A549 (cell line): ENCODE results near the gene GAP43. TPM values are rescaled to one million over a fixed set of nuclear protein-coding genes. Genes with fewer than 3 reads are reported as not detected.

Source experiments
- ATAC-seq, 2 experiments: fragments of 200-7000 bp in 1 of 2; fragments of >200 bp in 1 of 2; cut with Nextera tagmentation in 1 of 2; cut with Tn5 transposase in 1 of 2; 3 replicates each; pipeline versions ENCODE4 v1.8.0 to v1.9.1; 2018 to 2020; ENCODE audit warnings: mild to moderate bottlenecking in 1 of 2, moderate library complexity in 1 of 2
- CTCF ChIA-PET: fragments of 300-600 bp; sonication (Branson Sonifier 250); formaldehyde crosslinking; extraction: SDS; loops from one replicate; lab custom pipeline; 2021; ENCODE audit warnings: antibody characterized with exemption, inconsistent platforms; lab: Yijun Ruan, JAX
- POLR2A ChIA-PET: fragments of 350-600 bp; formaldehyde crosslinking; extraction: SDS; loops from one replicate; lab custom pipeline; 2021; ENCODE audit warnings: antibody characterized with exemption, inconsistent platforms; lab: Yijun Ruan, JAX
- DNase-seq, 2 experiments: peaks; one replicate each; pipeline versions ENCODE4 v3.0.0 to v3.0.0-alpha.2; 2011 to 2016; ENCODE audit warnings: low read depth in 1 of 2, low spot score in 1 of 2
- FAIRE-seq: peaks from 2 replicates; lab custom pipeline; 2011; peaks lifted over from hg19 to GRCh38; lab: Jason Lieb, UNC
- H3K27ac ChIP-seq, 2 experiments: fragments of >200 bp; sonication (Bioruptor Twin); formaldehyde crosslinking; 3 replicates each; pipeline ENCODE4 v1.5.1; 2016 to 2017
- H3K4me1 ChIP-seq: fragments of >200 bp; sonication (Bioruptor Twin); formaldehyde crosslinking; 3 replicates; pipeline ENCODE4 v1.6.1; 2016
- H3K4me2 ChIP-seq: fragments of >200 bp; sonication (Bioruptor Twin); formaldehyde crosslinking; 3 replicates; pipeline ENCODE4 v1.6.1; 2016
- H3K4me3 ChIP-seq: fragments of >200 bp; sonication (Bioruptor Twin); formaldehyde crosslinking; 3 replicates; pipeline ENCODE4 v1.5.1; 2016
- H3K9me3 ChIP-seq: fragments of >200 bp; sonication (Bioruptor Twin); formaldehyde crosslinking; 3 replicates; pipeline ENCODE4 v1.6.1; 2016
- CBX8 ChIP-seq: fragments of 200-600 bp; sonication (generic); IDR thresholded peaks from 2 replicates; pipeline ENCODE4 v1.6.1; 2016
- ESRRA ChIP-seq: fragments of 150-350 bp; IDR thresholded peaks from 2 replicates; pipeline ENCODE4 v1.6.1; 2014; ENCODE audit warnings: mild to moderate bottlenecking, low read length, borderline replicate concordance
- FOXS1 ChIP-seq: fragments of 250-450 bp; sonication (Bioruptor Pico); IDR thresholded peaks from 2 replicates; pipeline ENCODE4 v1.5.0; 2020; ENCODE audit warnings: mild to moderate bottlenecking, moderate library complexity
- GATA3 ChIP-seq: IDR thresholded peaks from 2 replicates; pipeline ENCODE4 v1.6.1; 2012; ENCODE audit warnings: borderline replicate concordance
- HOXA7 ChIP-seq: fragments of 250-450 bp; sonication (Bioruptor Pico); IDR thresholded peaks from 2 replicates; pipeline ENCODE4 v1.5.0; 2020; ENCODE audit warnings: mild to moderate bottlenecking, moderate library complexity
- HOXB13 ChIP-seq: fragments of 250-450 bp; sonication (Bioruptor Pico); IDR thresholded peaks from 2 replicates; pipeline ENCODE4 v1.5.0; 2020; ENCODE audit warnings: low read depth, mild to moderate bottlenecking, moderate library complexity
- MAZ ChIP-seq: fragments of 150-350 bp; IDR thresholded peaks from 2 replicates; pipeline ENCODE4 v1.6.1; 2014; ENCODE audit warnings: antibody characterized with exemption, low read depth, low read length, borderline replicate concordance
- PHF8 ChIP-seq: fragments of 200-600 bp; sonication (generic); IDR thresholded peaks from 2 replicates; pipeline ENCODE4 v1.6.1; 2016; ENCODE audit warnings: low read depth, mild to moderate bottlenecking, antibody characterized with exemption, moderate library complexity, borderline replicate concordance
- POLR2A ChIP-seq: IDR thresholded peaks from 2 replicates; pipeline ENCODE4 v1.6.1; 2012; ENCODE audit warnings: mild to moderate bottlenecking, low read length
- RCOR1 ChIP-seq: fragments of 150-350 bp; IDR thresholded peaks from 2 replicates; pipeline ENCODE4 v1.6.1; 2014; ENCODE audit warnings: antibody characterized with exemption, low read length, low read depth
- RFX5 ChIP-seq: fragments of 450-650 bp; IDR thresholded peaks from 2 replicates; pipeline ENCODE4 v1.7.1; 2014; ENCODE audit warnings: antibody characterized with exemption, mild to moderate bottlenecking, moderate library complexity
- SMC3 ChIP-seq: fragments of >200 bp; sonication (Bioruptor Twin); formaldehyde crosslinking; IDR thresholded peaks from 3 replicates; pipeline ENCODE4 v1.6.1; 2018; ENCODE audit warnings: inconsistent platforms
- SREBF2 ChIP-seq: fragments of 450-650 bp; IDR thresholded peaks from 2 replicates; pipeline ENCODE4 v1.6.1; 2014; ENCODE audit warnings: mild to moderate bottlenecking, moderate library complexity
- TFCP2L1 ChIP-seq: fragments of 250-450 bp; sonication (Bioruptor Pico); IDR thresholded peaks from 2 replicates; pipeline ENCODE4 v1.5.0; 2021; ENCODE audit warnings: mild to moderate bottlenecking
- WGBS: methylation state at CpG from one replicate; pipeline ENCODE4 v1.1.6; 2017; ENCODE audit errors: missing lambda C conversion rate; 5-methylcytosine and 5-hydroxymethylcytosine counted together
- polyA plus RNA-seq, 4 experiments: library from polyadenylated mRNA; depleted of rRNA in 3 of 4; stranded (reverse); fragments of >200 nt; fragmentation: RNase III in 1 of 4; extraction: RNeasy Plus Mini Kit Qiagen cat#74134 plus additional on column Dnase treatment in 1 of 4; gene quantifications; 2 replicates in 3 of 4; 3 replicates in 1 of 4; pipeline ENCODE4 v1.2.3, GENCODE V29; 2011 to 2017
- TF ChIP-seq, protein P1 (sequence below): IDR thresholded peaks from 2 replicates; pipeline ENCODE4 v1.6.1; 2012
- TF ChIP-seq, protein P2 (sequence below): fragments of 250-450 bp; sonication (Bioruptor Pico); IDR thresholded peaks from 2 replicates; pipeline ENCODE4 v1.5.0; 2021; ENCODE audit warnings: mild to moderate bottlenecking, moderate library complexity, borderline replicate concordance
- TF ChIP-seq, protein P3 (sequence below): fragments of >200 bp; sonication (Bioruptor Twin); formaldehyde crosslinking; IDR thresholded peaks from 3 replicates; pipeline ENCODE4 v1.5.1; 2016
- TF ChIP-seq, protein P4 (sequence below): fragments of 150-350 bp; IDR thresholded peaks from 2 replicates; pipeline ENCODE4 v1.6.1; 2014; ENCODE audit warnings: low read depth, mild to moderate bottlenecking, low read length
- TF ChIP-seq, protein P5 (sequence below): IDR thresholded peaks from 2 replicates; pipeline ENCODE4 v1.6.1; 2012

Gene GAP43
- polyA plus RNA-seq, 2 of the 4 experiments (the other 2 are of a cell fraction), result not detected

DNA sequence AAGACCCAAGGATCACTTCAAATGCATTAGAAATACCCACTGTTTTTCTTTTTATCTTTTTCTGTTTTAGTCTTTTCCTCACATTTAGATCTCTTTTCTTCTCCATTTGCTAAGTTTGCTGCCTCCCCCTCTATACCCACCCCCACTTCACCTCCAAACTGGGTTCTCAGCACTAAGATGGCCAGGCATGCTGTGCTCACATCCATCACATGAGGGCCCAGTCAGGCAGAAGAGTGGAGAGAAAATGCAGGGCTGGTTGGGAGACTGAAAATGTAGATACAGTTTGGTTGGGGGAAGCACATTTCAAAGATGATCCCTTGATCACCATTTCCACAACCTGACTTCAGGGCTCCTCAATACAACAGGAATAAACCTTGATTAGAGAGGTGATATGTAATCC is 8.7 kb downstream of the GAP43 start:
- ATAC-seq (no peak), DNase-seq (no peak), FAIRE-seq (no peak)
- H3K9me3 ChIP-seq, result no peaks in the 10 kb centered on the region
- no peaks in the 10 kb centered on the region for H3K4me1 ChIP-seq
- CTCF ChIA-PET, result no interaction called here
- POLR2A ChIA-PET, result no interaction called here
- no peak overlapping the region for H3K27ac ChIP-seq
- TF ChIP-seq GATA3 (no peak), CBX8 (no peak), SREBF2 (no peak), POLR2A (no peak), HOXA7 (CRISPR knock-in tag) (no peak), MAZ (no peak), PHF8 (no peak), RFX5 (no peak), HOXB13 (CRISPR knock-in tag) (no peak), RCOR1 (no peak), ESRRA (no peak), TFCP2L1 (CRISPR knock-in tag) (no peak)
- TF ChIP-seq, protein P1, sequence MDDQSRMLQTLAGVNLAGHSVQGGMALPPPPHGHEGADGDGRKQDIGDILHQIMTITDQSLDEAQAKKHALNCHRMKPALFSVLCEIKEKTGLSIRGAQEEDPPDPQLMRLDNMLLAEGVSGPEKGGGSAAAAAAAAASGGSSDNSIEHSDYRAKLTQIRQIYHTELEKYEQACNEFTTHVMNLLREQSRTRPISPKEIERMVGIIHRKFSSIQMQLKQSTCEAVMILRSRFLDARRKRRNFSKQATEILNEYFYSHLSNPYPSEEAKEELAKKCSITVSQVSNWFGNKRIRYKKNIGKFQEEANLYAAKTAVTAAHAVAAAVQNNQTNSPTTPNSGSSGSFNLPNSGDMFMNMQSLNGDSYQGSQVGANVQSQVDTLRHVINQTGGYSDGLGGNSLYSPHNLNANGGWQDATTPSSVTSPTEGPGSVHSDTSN, result no peak
- TF ChIP-seq, protein P2, sequence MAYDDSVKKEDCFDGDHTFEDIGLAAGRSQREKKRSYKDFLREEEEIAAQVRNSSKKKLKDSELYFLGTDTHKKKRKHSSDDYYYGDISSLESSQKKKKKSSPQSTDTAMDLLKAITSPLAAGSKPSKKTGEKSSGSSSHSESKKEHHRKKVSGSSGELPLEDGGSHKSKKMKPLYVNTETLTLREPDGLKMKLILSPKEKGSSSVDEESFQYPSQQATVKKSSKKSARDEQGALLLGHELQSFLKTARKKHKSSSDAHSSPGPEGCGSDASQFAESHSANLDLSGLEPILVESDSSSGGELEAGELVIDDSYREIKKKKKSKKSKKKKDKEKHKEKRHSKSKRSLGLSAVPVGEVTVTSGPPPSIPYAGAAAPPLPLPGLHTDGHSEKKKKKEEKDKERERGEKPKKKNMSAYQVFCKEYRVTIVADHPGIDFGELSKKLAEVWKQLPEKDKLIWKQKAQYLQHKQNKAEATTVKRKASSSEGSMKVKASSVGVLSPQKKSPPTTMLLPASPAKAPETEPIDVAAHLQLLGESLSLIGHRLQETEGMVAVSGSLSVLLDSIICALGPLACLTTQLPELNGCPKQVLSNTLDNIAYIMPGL, result no peak
- H3K4me2 ChIP-seq, result no peak overlapping the region
- H3K4me3 ChIP-seq, result no peak overlapping the region

DNA sequence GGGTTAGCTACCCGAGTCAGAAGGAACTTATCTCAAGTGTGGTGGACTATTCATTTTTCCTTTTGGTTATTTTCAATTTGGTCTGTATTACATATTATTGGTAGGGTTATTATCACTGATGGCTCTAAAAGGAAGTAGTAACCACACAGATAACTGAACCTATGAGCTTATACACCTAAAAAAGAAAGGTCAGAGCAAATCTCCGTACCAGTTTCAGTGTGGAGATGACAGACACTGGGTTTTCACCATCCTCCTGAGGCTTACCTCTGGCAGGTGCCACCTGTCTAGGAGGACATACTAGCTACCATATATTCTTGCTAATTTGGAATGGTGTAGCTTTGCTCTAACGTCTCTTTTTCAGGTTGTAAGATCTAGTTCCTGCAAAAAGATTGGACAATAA is 10.2 kb downstream of the GAP43 start:
- no peak overlapping the region for H3K4me3 ChIP-seq
- no peak for DNase-seq
- no peaks in the 10 kb centered on the region for H3K9me3 ChIP-seq
- FAIRE-seq, result no peak
- H3K27ac ChIP-seq, result no peak overlapping the region
- CTCF ChIA-PET, result interaction anchor here (0.8 kb wide), 1 partner anchor 15 kb away, joined by 3 read pairs; no protein-coding TSS in a partner anchor
- WGBS, result 10% methylated on average over 3 of the region's 3 CpGs
- TF ChIP-seq, protein P3, sequence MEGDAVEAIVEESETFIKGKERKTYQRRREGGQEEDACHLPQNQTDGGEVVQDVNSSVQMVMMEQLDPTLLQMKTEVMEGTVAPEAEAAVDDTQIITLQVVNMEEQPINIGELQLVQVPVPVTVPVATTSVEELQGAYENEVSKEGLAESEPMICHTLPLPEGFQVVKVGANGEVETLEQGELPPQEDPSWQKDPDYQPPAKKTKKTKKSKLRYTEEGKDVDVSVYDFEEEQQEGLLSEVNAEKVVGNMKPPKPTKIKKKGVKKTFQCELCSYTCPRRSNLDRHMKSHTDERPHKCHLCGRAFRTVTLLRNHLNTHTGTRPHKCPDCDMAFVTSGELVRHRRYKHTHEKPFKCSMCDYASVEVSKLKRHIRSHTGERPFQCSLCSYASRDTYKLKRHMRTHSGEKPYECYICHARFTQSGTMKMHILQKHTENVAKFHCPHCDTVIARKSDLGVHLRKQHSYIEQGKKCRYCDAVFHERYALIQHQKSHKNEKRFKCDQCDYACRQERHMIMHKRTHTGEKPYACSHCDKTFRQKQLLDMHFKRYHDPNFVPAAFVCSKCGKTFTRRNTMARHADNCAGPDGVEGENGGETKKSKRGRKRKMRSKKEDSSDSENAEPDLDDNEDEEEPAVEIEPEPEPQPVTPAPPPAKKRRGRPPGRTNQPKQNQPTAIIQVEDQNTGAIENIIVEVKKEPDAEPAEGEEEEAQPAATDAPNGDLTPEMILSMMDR, result no peak
- TF ChIP-seq FOXS1 (CRISPR knock-in tag) (no peak), SMC3 (no peak), MAZ (no peak), RCOR1 (no peak)
- TF ChIP-seq, protein P4, sequence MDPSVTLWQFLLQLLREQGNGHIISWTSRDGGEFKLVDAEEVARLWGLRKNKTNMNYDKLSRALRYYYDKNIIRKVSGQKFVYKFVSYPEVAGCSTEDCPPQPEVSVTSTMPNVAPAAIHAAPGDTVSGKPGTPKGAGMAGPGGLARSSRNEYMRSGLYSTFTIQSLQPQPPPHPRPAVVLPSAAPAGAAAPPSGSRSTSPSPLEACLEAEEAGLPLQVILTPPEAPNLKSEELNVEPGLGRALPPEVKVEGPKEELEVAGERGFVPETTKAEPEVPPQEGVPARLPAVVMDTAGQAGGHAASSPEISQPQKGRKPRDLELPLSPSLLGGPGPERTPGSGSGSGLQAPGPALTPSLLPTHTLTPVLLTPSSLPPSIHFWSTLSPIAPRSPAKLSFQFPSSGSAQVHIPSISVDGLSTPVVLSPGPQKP, result no peak
- TF ChIP-seq, protein P2, result no peak
- TF ChIP-seq, protein P5, sequence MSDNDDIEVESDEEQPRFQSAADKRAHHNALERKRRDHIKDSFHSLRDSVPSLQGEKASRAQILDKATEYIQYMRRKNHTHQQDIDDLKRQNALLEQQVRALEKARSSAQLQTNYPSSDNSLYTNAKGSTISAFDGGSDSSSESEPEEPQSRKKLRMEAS, result no peak
- TF ChIP-seq, all 56 proteins: peak for 0
- ATAC-seq, result no peak
- POLR2A ChIA-PET, result no interaction called here
- Histone ChIP-seq H3K4me2 (no peak overlapping the region), H3K4me1 (no peaks in the 10 kb centered on the region)
